Cerebellar nuclear complex (tissue), 1 donor: ENCODE results near the gene IRX2.

Source experiments
- DNase-seq, 2 experiments: peaks; one replicate each; lab custom pipeline; 2025; lab: John Stamatoyannopoulos, UW

The IRX2 gene

GRCh38 chr5:2756211-2757152 is 5.0 kb upstream of the IRX2 start:
- DNase-seq: no peak

GRCh38 chr5:2755681-2756171 is 4.2 kb upstream of the IRX2 start:
- DNase-seq: no peak

- DNase-seq: no peak
These were observed 3.7 kb upstream of the IRX2 start for GRCh38 chr5:2755076-2755680.

GRCh38 chr5:2754581-2755075 is 3.2 kb upstream of the IRX2 start:
- DNase-seq: no peak

- DNase-seq: no peak
These were observed 2.3 kb upstream of the IRX2 start for GRCh38 chr5:2753452-2754420.

GRCh38 chr5:2752821-2753439 is 1.5 kb upstream of the IRX2 start:
- DNase-seq: no peak

- no peak for DNase-seq
These were observed 763 bp upstream of the IRX2 start for GRCh38 chr5:2752059-2752820.

- DNase-seq: no peak
These were observed 566 bp downstream of the IRX2 start for GRCh38 chr5:2750758-2751464.

GRCh38 chr5:2750026-2750757 is 1.3 kb downstream of the IRX2 start:
- DNase-seq: no peak

- DNase-seq: no peak
These were observed 1.9 kb downstream of the IRX2 start for GRCh38 chr5:2749514-2750025.

- no peak for DNase-seq
These were observed 2.5 kb downstream of the IRX2 start for GRCh38 chr5:2748861-2749513.

- DNase-seq: no peak
These were observed 3.2 kb downstream of the IRX2 start for GRCh38 chr5:2748179-2748860.

GRCh38 chr5:2747363-2748162 is 3.9 kb downstream of the IRX2 start:
- DNase-seq: no peak

GRCh38 chr5:2746561-2747032 is 4.9 kb downstream of the IRX2 start:
- no peak for DNase-seq

GRCh38 chr5:2744485-2744884 is 7.0 kb downstream of the IRX2 start:
- DNase-seq: no peak

- DNase-seq: no peak
These were observed 8.4 kb downstream of the IRX2 start for GRCh38 chr5:2742921-2743679.
